ENCODE results near the gene ENAH. TPM values are rescaled to one million over a fixed set of nuclear protein-coding genes. Genes with fewer than 3 reads are reported as not detected.

Gene ENAH
- total RNA-seq, 1 donor from 2014 or later, result 434 TPM

- Mint-ChIP-seq H3K27me3 (ENCODE audit: low read depth) (no peaks in the 10 kb centered on the region), H3K4me1 (ENCODE audit: low read depth) (peaks cover 33% of the 10 kb centered on the region), H3K4me3 (ENCODE audit: unreplicated experiment) (no peak overlapping the region), H3K36me3 (ENCODE audit: low read depth) (no peaks in the 10 kb centered on the region), H3K9me3 (ENCODE audit: low read depth) (no peaks in the 10 kb centered on the region), H3K27ac (ENCODE audit: unreplicated experiment) (no peak overlapping the region)
- no peak for DNase-seq (ENCODE audit: low spot score)
- TF ChIP-seq, protein P1, sequence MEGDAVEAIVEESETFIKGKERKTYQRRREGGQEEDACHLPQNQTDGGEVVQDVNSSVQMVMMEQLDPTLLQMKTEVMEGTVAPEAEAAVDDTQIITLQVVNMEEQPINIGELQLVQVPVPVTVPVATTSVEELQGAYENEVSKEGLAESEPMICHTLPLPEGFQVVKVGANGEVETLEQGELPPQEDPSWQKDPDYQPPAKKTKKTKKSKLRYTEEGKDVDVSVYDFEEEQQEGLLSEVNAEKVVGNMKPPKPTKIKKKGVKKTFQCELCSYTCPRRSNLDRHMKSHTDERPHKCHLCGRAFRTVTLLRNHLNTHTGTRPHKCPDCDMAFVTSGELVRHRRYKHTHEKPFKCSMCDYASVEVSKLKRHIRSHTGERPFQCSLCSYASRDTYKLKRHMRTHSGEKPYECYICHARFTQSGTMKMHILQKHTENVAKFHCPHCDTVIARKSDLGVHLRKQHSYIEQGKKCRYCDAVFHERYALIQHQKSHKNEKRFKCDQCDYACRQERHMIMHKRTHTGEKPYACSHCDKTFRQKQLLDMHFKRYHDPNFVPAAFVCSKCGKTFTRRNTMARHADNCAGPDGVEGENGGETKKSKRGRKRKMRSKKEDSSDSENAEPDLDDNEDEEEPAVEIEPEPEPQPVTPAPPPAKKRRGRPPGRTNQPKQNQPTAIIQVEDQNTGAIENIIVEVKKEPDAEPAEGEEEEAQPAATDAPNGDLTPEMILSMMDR (IDR thresholded peaks at IDR 0.05), result peak; percentile 58
Observed at GRCh38 chr1:225441314-225442122, 211.4 kb downstream of the ENAH start.

GRCh38 chr1:225440380-225441221, 212.3 kb downstream of the ENAH start:
- Mint-ChIP-seq H3K27me3 (ENCODE audit: low read depth) (peaks cover 2% of the 10 kb centered on the region), H3K4me3 (ENCODE audit: unreplicated experiment) (no peak overlapping the region), H3K36me3 (ENCODE audit: low read depth) (no peaks in the 10 kb centered on the region), H3K9me3 (ENCODE audit: low read depth) (no peaks in the 10 kb centered on the region), H3K27ac (ENCODE audit: unreplicated experiment) (no peak overlapping the region), H3K4me1 (ENCODE audit: low read depth) (peaks cover 29% of the 10 kb centered on the region)
- DNase-seq (ENCODE audit: low spot score), result no peak
- TF ChIP-seq, protein P1 (IDR thresholded peaks at IDR 0.05), result no peak

- H3K4me3 Mint-ChIP-seq (ENCODE audit: unreplicated experiment), result no peak overlapping the region
- H3K36me3 Mint-ChIP-seq (ENCODE audit: low read depth), result no peaks in the 10 kb centered on the region
Observed at GRCh38 chr1:225437710-225438437, 215.0 kb downstream of the ENAH start.

More at GRCh38 chr1:225437710-225438437, 215.0 kb downstream of the ENAH start:
- TF ChIP-seq, protein P1 (IDR thresholded peaks at IDR 0.05), result peak; percentile 74
- no peak overlapping the region for H3K27ac Mint-ChIP-seq (ENCODE audit: unreplicated experiment)
- peaks cover 14% of the 10 kb centered on the region for H3K4me1 Mint-ChIP-seq (ENCODE audit: low read depth)
- no peaks in the 10 kb centered on the region for H3K9me3 Mint-ChIP-seq (ENCODE audit: low read depth)
- H3K27me3 Mint-ChIP-seq (ENCODE audit: low read depth), result peaks cover 6% of the 10 kb centered on the region
- no peak for DNase-seq (ENCODE audit: low spot score)

Other genes with a start within 250 kb of the ENAH start
- 22.7 to 29.0 TPM (median 24.4 TPM) in 3 replicates for gene LBR, start 225.1 kb downstream of the ENAH start, total RNA-seq
- gene SRP9, start 124.7 kb upstream of the ENAH start, total RNA-seq, result 190 to 207 TPM (median 200 TPM) in 3 replicates
- gene EPHX1, start 157.0 kb upstream of the ENAH start, total RNA-seq, result 61.8 to 69.1 TPM (median 67.0 TPM) in 3 replicates
- gene TMEM63A, start 229.3 kb upstream of the ENAH start, total RNA-seq, result 48.4 to 52.5 TPM (median 50.3 TPM) in 3 replicates
- 0.56 to 2.2 TPM (median 0.99 TPM) in 3 replicates for gene LEFTY1, start 236.0 kb upstream of the ENAH start, total RNA-seq

Measured in chondrocyte (in vitro differentiated cells).